PFSK-1 (cell line): ENCODE measurements around the gene FCHO1.

Experiments used
- FOXP2 ChIP-seq: optimal IDR thresholded peaks from 2 replicates; pipeline ENCODE3; 2011; ENCODE audit warnings: borderline replicate concordance, control low read depth, inconsistent platforms; ENCODE audit not compliant: insufficient read depth; ENCODE audit errors: extremely low read length, extremely low read depth
- POLR2AphosphoS5 ChIP-seq: IDR thresholded peaks from 2 replicates; pipeline ENCODE4 v1.6.1; 2012; ENCODE audit warnings: low read depth, mild to moderate bottlenecking, control low read depth, low read length, moderate library complexity
- SIN3A ChIP-seq: IDR thresholded peaks from 2 replicates; pipeline ENCODE4 v1.6.1; 2012; ENCODE audit warnings: mild to moderate bottlenecking, low read length, moderate library complexity, borderline replicate concordance; ENCODE audit not compliant: insufficient read depth
- TAF1 ChIP-seq: IDR thresholded peaks from 2 replicates; pipeline ENCODE4 v1.6.1; 2012; ENCODE audit warnings: low read length, control low read depth, borderline replicate concordance; ENCODE audit not compliant: insufficient read depth
- TF ChIP-seq, protein P1 (sequence below), 2 experiments: IDR thresholded peaks; 2 replicates each; pipeline versions ENCODE4 v1.6.1 to v1.8.0; 2011 to 2012; ENCODE audit warnings: low read depth in 2 of 2, low read length in 2 of 2, control low read depth in 1 of 2, inconsistent platforms in 1 of 2, mild to moderate bottlenecking in 1 of 2, moderate library complexity in 1 of 2; ENCODE audit not compliant: insufficient read depth in 1 of 2

FCHO1 gene

DNA sequence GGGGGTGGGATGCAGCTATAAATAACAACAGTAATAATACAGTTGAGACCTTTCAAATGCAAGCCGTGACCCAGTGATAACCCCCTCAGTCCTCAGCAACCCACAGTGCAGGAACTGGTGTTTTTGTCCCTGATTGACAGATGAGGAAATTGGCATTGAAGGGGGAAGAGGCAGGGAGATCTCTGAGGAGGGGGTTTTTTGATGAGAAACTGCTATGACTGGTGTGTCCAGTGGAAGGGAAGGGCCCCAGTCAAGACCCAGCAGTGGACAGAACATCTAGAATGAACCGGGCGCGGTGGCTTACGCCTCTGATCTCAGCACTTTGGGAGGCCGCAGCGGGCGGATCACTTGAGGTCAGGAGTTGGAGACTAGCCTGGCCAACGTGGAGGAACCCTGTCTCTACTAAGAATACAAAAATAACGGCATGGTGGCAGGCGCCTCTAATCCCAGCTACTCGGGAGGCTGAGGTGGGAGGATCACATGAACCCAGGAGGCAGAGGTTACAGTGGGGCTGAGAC, 30.1 kb upstream of the FCHO1 start:
- TF ChIP-seq SIN3A (no peak), POLR2AphosphoS5 (no peak), FOXP2 (no peak), TAF1 (no peak)
- TF ChIP-seq, protein P1, sequence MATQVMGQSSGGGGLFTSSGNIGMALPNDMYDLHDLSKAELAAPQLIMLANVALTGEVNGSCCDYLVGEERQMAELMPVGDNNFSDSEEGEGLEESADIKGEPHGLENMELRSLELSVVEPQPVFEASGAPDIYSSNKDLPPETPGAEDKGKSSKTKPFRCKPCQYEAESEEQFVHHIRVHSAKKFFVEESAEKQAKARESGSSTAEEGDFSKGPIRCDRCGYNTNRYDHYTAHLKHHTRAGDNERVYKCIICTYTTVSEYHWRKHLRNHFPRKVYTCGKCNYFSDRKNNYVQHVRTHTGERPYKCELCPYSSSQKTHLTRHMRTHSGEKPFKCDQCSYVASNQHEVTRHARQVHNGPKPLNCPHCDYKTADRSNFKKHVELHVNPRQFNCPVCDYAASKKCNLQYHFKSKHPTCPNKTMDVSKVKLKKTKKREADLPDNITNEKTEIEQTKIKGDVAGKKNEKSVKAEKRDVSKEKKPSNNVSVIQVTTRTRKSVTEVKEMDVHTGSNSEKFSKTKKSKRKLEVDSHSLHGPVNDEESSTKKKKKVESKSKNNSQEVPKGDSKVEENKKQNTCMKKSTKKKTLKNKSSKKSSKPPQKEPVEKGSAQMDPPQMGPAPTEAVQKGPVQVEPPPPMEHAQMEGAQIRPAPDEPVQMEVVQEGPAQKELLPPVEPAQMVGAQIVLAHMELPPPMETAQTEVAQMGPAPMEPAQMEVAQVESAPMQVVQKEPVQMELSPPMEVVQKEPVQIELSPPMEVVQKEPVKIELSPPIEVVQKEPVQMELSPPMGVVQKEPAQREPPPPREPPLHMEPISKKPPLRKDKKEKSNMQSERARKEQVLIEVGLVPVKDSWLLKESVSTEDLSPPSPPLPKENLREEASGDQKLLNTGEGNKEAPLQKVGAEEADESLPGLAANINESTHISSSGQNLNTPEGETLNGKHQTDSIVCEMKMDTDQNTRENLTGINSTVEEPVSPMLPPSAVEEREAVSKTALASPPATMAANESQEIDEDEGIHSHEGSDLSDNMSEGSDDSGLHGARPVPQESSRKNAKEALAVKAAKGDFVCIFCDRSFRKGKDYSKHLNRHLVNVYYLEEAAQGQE (IDR thresholded peaks at IDR 0.05; ENCODE audit: insufficient read depth in 1 of 2, low read depth in 2 of 2, low read length in 2 of 2) = no peak

DNA sequence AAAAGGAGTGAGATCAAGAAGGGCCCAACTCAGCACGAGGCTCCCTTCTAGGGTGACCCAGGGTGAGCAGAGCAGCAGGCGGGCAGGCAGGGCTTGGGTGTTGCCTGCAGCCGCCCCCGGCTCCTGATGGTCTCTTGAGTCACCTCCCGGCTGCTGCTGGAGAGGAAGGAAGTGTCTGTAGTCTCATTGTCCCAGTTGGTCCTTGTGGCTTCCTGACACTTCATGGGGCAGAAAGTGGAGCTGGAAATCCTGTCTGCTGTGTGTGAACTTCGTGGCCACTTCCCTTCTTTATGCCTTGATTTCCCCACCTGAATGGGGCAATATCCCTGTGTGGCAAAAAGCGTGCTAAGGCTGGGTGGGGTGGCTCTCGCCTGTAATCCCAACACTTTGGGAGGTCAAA, 29.5 kb upstream of the FCHO1 start:
- TF ChIP-seq, protein P1 (IDR thresholded peaks at IDR 0.05; ENCODE audit: insufficient read depth in 1 of 2, low read depth in 2 of 2, low read length in 2 of 2) = no peak
- TF ChIP-seq TAF1 = no peak
- TF ChIP-seq SIN3A = no peak
- no peak for TF ChIP-seq FOXP2
- no peak for TF ChIP-seq POLR2AphosphoS5

DNA sequence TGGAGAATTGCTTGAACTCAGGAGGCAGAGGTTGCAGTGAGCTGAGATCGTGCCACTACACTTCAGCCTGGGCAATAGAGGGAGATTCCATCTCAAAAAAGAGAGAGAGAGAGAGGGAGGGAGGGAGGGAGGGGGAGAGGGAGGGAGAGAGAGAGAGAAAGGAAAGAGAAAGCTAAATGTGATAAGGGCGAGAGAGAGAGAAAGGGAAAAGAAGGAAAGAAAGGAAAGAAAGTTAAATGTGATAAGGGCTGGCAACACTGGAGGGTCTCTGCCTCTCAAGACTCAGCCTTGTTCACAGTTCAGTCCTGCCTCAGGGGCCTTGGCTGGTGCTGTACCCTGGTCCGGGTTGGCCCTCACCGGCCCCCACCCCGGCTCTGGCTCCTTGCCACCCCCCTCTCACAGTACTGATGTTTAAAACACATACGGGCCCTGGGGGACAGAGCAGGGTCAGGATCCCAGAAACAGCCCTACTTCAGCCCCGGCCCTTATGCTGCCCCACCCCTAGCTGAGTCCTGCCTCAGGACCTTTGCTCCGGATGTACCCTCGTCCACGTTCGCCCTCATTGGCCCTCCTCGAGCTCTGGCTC, 28.5 kb upstream of the FCHO1 start:
- TF ChIP-seq, protein P1 (IDR thresholded peaks at IDR 0.05; ENCODE audit: insufficient read depth in 1 of 2, low read depth in 2 of 2, low read length in 2 of 2) = no peak
- TF ChIP-seq TAF1 (no peak), FOXP2 (no peak), POLR2AphosphoS5 (no peak; the same call in 1 of the 2 replicates), SIN3A (no peak)

DNA sequence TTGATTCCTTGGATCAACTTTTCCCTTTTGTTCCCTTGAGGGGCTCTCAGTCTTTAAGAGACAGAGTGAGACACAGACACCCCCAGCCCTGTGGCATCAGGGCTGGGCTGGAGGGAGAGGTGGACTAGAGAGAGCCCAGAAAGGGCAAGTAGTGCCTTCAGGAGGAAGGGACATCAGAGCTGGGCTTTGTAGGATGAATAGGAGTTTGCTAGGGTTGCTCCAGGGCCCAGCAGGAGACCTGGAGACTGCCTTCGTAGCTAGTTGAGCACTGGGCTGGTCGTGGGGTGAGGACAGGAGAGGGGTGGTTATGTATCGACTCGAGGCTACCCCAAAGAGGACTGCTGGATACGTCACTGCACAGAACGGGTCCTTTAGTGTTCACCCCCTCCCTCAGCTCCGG, 26.6 kb upstream of the FCHO1 start:
- TF ChIP-seq POLR2AphosphoS5 (no peak), FOXP2 (no peak), SIN3A (no peak), TAF1 (no peak)
- TF ChIP-seq, protein P1 (IDR thresholded peaks at IDR 0.05; ENCODE audit: insufficient read depth in 1 of 2, low read depth in 2 of 2, low read length in 2 of 2) = no peak
